GM12878 (cell line): ENCODE measurements around the gene SLC6A11. TPM values are rescaled to one million over a fixed set of nuclear protein-coding genes. Genes with fewer than 3 reads are reported as not detected.

Experiments
- ATAC-seq: fragments of 200-7000 bp; cut with Tn5 transposase; 3 replicates; pipeline ENCODE4 v1.9.1; 2020; ENCODE audit warnings: mild to moderate bottlenecking, moderate library complexity
- BruUV-seq: library from RNA; stranded (reverse); fragments of 400-500 nt; replicated peaks from 2 replicates; lab custom pipeline; 2021; lab: Mats Ljungman, UMichigan
- CTCF ChIA-PET: fragments of 300-600 bp; sonication (Branson Sonifier 250); formaldehyde crosslinking; extraction: SDS; loops from one replicate; lab custom pipeline; 2021; ENCODE audit warnings: inconsistent platforms; lab: Yijun Ruan, JAX
- POLR2A ChIA-PET: fragments of 350-600 bp; formaldehyde crosslinking; extraction: SDS; loops from one replicate; lab custom pipeline; 2021; ENCODE audit warnings: inconsistent platforms; lab: Charles Lee
- RAD21 ChIA-PET: fragments of 300-600 bp; sonication (Branson Sonifier 250); formaldehyde crosslinking; loops from one replicate; lab custom pipeline; 2023; ENCODE audit warnings: antibody characterized with exemption; ENCODE audit not compliant: unreplicated experiment; lab: Charles Lee
- SMC1A ChIA-PET: fragments of 300-600 bp; sonication (Branson Sonifier 250); formaldehyde crosslinking; loops from one replicate; lab custom pipeline; 2023; ENCODE audit not compliant: unreplicated experiment, uncharacterized antibody; lab: Charles Lee
- DNase-seq: peaks from one replicate; pipeline ENCODE4 v3.0.0-alpha.2; 2011; ENCODE audit warnings: low read depth, low spot score
- FAIRE-seq: peaks from 3 replicates; lab custom pipeline; 2011; peaks lifted over from hg19 to GRCh38; lab: Jason Lieb, UNC
- H2AFZ ChIP-seq: 2 replicates; pipeline ENCODE4 v1.6.0; 2011; ENCODE audit warnings: low read depth, low read length, control low read depth; ENCODE audit not compliant: control insufficient read depth
- H3K27ac ChIP-seq: 2 replicates; pipeline ENCODE4 v1.5.1; 2011; ENCODE audit warnings: control low read depth; ENCODE audit not compliant: control insufficient read depth, insufficient read depth
- H3K27me3 ChIP-seq, 2 experiments: replicated peaks in 1 of 2; 2 replicates each; pipeline versions ENCODE4 v1.6.0 to v1.6.1; 2011; ENCODE audit warnings: low read length in 1 of 2; ENCODE audit not compliant: control insufficient read depth in 2 of 2, insufficient read depth in 2 of 2
- H3K36me3 ChIP-seq, 2 experiments: 2 replicates each; pipeline ENCODE4 v1.5.1; 2011; ENCODE audit warnings: low read length in 1 of 2; ENCODE audit not compliant: control insufficient read depth in 2 of 2, insufficient read depth in 2 of 2
- H3K4me1 ChIP-seq: 2 replicates; pipeline ENCODE4 v1.6.1; 2011; ENCODE audit warnings: mild to moderate bottlenecking, low read length, moderate library complexity, mixed read lengths; ENCODE audit not compliant: control insufficient read depth, insufficient read depth
- H3K4me2 ChIP-seq: 2 replicates; pipeline ENCODE4 v1.6.0; 2011; ENCODE audit warnings: control low read depth; ENCODE audit not compliant: control insufficient read depth, insufficient read depth
- H3K4me3 ChIP-seq: fragments of 200-600 bp; sonication (generic); 2 replicates; pipeline ENCODE4 v1.5.1; 2016
- H3K79me2 ChIP-seq: 2 replicates; pipeline ENCODE4 v1.6.0; 2011; ENCODE audit warnings: low read length; ENCODE audit not compliant: control insufficient read depth, insufficient read depth
- H3K9ac ChIP-seq: 2 replicates; pipeline ENCODE4 v1.8.0; 2011; ENCODE audit warnings: low read length, control low read depth, mixed read lengths; ENCODE audit not compliant: control insufficient read depth, insufficient read depth
- H3K9me3 ChIP-seq: replicated peaks from 3 replicates; pipeline ENCODE4 v1.5.1; 2011; ENCODE audit warnings: mild to moderate bottlenecking, low read length; ENCODE audit not compliant: control insufficient read depth, insufficient read depth
- H4K20me1 ChIP-seq: 2 replicates; pipeline ENCODE4 v1.6.0; 2011; ENCODE audit not compliant: control insufficient read depth, insufficient read depth
- ATF7 ChIP-seq: fragments of 450-650 bp; IDR thresholded peaks from 2 replicates; pipeline ENCODE4 v1.6.1; 2016; ENCODE audit warnings: low read depth, mild to moderate bottlenecking
- BCL3 ChIP-seq: IDR thresholded peaks from 2 replicates; pipeline ENCODE4 v1.6.1; 2011; ENCODE audit warnings: borderline replicate concordance, low read depth, mild to moderate bottlenecking, moderate library complexity, low read length; ENCODE audit not compliant: insufficient read depth, poor library complexity, severe bottlenecking
- BHLHE40 ChIP-seq, 2 experiments: fragments of 450-650 bp in 1 of 2; IDR thresholded peaks; 2 replicates each; pipeline ENCODE4 v1.6.1; 2011 to 2017; ENCODE audit warnings: low read depth in 2 of 2, borderline replicate concordance in 1 of 2, improper control_type of control experiment in 1 of 2, low read length in 1 of 2, mild to moderate bottlenecking in 1 of 2
- CHD2 ChIP-seq: IDR thresholded peaks from 2 replicates; pipeline ENCODE4 v1.6.1; 2011; ENCODE audit warnings: low read depth, low read length, improper control_type of control experiment, borderline replicate concordance
- HDAC2 ChIP-seq: fragments of 200-600 bp; sonication (generic); IDR thresholded peaks from 2 replicates; pipeline ENCODE4 v1.6.1; 2017
- IKZF2 ChIP-seq, 2 experiments: fragments of 450-650 bp; IDR thresholded peaks; 2 replicates each; pipeline ENCODE4 v1.6.1; 2017; ENCODE audit warnings: mild to moderate bottlenecking in 2 of 2, moderate library complexity in 2 of 2
- IRF4 ChIP-seq: IDR thresholded peaks from 2 replicates; pipeline ENCODE4 v1.6.1; 2011; ENCODE audit warnings: low read depth, low read length
- JUNB ChIP-seq: IDR thresholded peaks from 2 replicates; pipeline ENCODE4 v1.6.1; 2016; ENCODE audit warnings: antibody characterized with exemption, mild to moderate bottlenecking
- MAX ChIP-seq: IDR thresholded peaks from 2 replicates; pipeline ENCODE4 v1.6.1; 2012; ENCODE audit warnings: low read depth, low read length, improper control_type of control experiment
- MEF2B ChIP-seq: fragments of 450-650 bp; IDR thresholded peaks from 2 replicates; pipeline ENCODE4 v1.6.1; 2018; ENCODE audit warnings: mild to moderate bottlenecking, moderate library complexity; ENCODE audit not compliant: partially characterized antibody, poor library complexity, severe bottlenecking
- NKRF ChIP-seq: fragments of 450-650 bp; conservative IDR thresholded peaks from 2 replicates; pipeline ENCODE4 v1.6.1; 2017; ENCODE audit warnings: mild to moderate bottlenecking, moderate library complexity
- NR2C2 ChIP-seq: IDR thresholded peaks from 2 replicates; pipeline ENCODE4 v1.6.1; 2011; ENCODE audit warnings: borderline replicate concordance, low read depth; ENCODE audit not compliant: control insufficient read depth, insufficient read length
- POLR2AphosphoS2 ChIP-seq: IDR thresholded peaks from 2 replicates; pipeline ENCODE4 v1.6.1; 2011; ENCODE audit warnings: low read depth, mild to moderate bottlenecking, low read length, improper control_type of control experiment, moderate library complexity
- RUNX3 ChIP-seq: IDR thresholded peaks from 2 replicates; pipeline ENCODE4 v1.6.1; 2012; ENCODE audit warnings: low read length, inconsistent platforms
- STAT3 ChIP-seq: IDR thresholded peaks from 2 replicates; pipeline ENCODE4 v1.6.1; 2011; ENCODE audit warnings: low read depth, low read length, improper control_type of control experiment
- TCF12 ChIP-seq: IDR thresholded peaks from 2 replicates; pipeline ENCODE4 v1.6.1; 2011; ENCODE audit warnings: low read depth, mild to moderate bottlenecking, low read length
- ZNF217 ChIP-seq: fragments of 450-650 bp; IDR thresholded peaks from 2 replicates; pipeline ENCODE4 v1.6.1; 2017; ENCODE audit warnings: antibody characterized with exemption, mild to moderate bottlenecking
- WGBS: methylation state at CpG from one replicate; pipeline ENCODE4 v1.1.6; 2016; ENCODE audit warnings: low lambda C conversion rate; ENCODE audit not compliant: insufficient replicate concordance, insufficient coverage; ENCODE audit errors: missing lambda C conversion rate; 5-methylcytosine and 5-hydroxymethylcytosine counted together
- in situ Hi-C: fragments of 300-500 bp; cut with MboI; formaldehyde crosslinking; loops from 9 replicates; pipeline ENCODE4 v1.14.3; 2018; ENCODE audit warnings: mixed read lengths
- intact Hi-C: fragments of 100-400 bp; cut with micrococcal nuclease; formaldehyde crosslinking; loops from one replicate; pipeline ENCODE4 v1.14.2; 2022; ENCODE audit not compliant: unreplicated experiment
- polyA plus RNA-seq, 11 experiments: library from polyadenylated mRNA; depleted of rRNA in 4 of 11; unstranded in 6 of 11; stranded (reverse) in 5 of 11; fragments of >200 nt; fragmentation: Nextera tagmentation in 4 of 11; fragmentation: Illumina TruSeq in 1 of 11; extraction: Ambion mirVana in 4 of 11; extraction: Trizol in 1 of 11; gene quantifications; 1 replicate in 1 of 11; 2 replicates in 10 of 11; pipeline versions ENCODE4 v1.2.1 to v1.2.3, GENCODE V29; 2011 to 2016; ENCODE audit warnings: inconsistent platforms in 2 of 11, missing spikeins in 2 of 11, low read depth in 1 of 11
- total RNA-seq, 4 experiments: library from RNA; depleted of rRNA in 3 of 4; stranded (reverse); fragments of >200 nt in 3 of 4; fragmentation: Illumina TruSeq in 1 of 4; extraction: Trizol in 1 of 4; gene quantifications; 2 replicates each; pipeline versions ENCODE4 v1.2.1 to v1.2.3, GENCODE V29; 2013 to 2021

Gene SLC6A11
- total and polyA plus RNA-seq, 10 of the 15 experiments (the other 5 are each of a cell fraction or from before 2014, with no cell fraction given) = not detected

- TF ChIP-seq BCL3 (no peak), HDAC2 (no peak), JUNB (no peak), NR2C2 (no peak), IRF4 (no peak), NKRF (no peak), IKZF2 (IDR thresholded peaks at IDR 0.05) (no peak)
These were observed 27.6 kb upstream of the SLC6A11 start (continued) for GRCh38 chr3:10788451-10788850.

DNA sequence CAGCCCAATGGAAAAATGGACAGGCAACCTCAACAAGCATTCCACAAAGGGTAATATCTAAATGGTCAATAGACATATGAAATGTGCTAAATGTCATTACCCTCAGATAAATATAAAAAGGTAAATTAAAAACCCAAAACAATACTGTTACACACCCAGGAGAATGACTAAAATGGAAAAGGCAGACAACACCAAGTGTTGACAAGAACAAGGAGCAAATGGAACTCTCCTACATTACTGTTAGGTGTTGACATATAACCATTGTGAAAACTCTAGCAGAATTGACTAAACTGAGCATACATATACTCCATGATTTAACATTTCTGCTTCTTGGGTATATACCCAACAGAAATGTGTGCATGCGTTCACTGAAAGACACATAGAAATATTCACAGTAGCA, 25.3 kb upstream of the SLC6A11 start:
- H3K9ac ChIP-seq = no peak overlapping the region
- H3K27ac ChIP-seq = no peak overlapping the region
- H3K36me3 ChIP-seq = no peaks in the 10 kb centered on the region
- H3K4me2 ChIP-seq = no peak overlapping the region
- SMC1A ChIA-PET = no interaction called here
- POLR2A ChIA-PET = no interaction called here
- no peak for ATAC-seq
- RAD21 ChIA-PET = no interaction called here
- FAIRE-seq = no peak
- BruUV-seq = no TSS peak
- in situ Hi-C loops = no loop called here
- H4K20me1 ChIP-seq = no peaks in the 10 kb centered on the region
- H3K27me3 ChIP-seq = no peaks in the 10 kb centered on the region
- no peak for DNase-seq
- no peaks in the 10 kb centered on the region for H3K4me1 ChIP-seq
- intact Hi-C loops = no loop called here
- H3K4me3 ChIP-seq = no peak overlapping the region
- H2AFZ ChIP-seq = no peak overlapping the region
- H3K79me2 ChIP-seq = no peaks in the 10 kb centered on the region
- WGBS = 91% methylated on average over 1 of the region's 1 CpG
- H3K9me3 ChIP-seq = no peaks in the 10 kb centered on the region
- CTCF ChIA-PET = no interaction called here
- no peak for TF ChIP-seq CHD2
- no peak for TF ChIP-seq POLR2AphosphoS2
- no peak for TF ChIP-seq MEF2B
- no peak for TF ChIP-seq ATF7
- no peak for TF ChIP-seq MAX
- TF ChIP-seq BHLHE40 (IDR thresholded peaks at IDR 0.05; ENCODE audit: borderline replicate concordance in 1 of 2, low read depth in 2 of 2, low read length in 1 of 2) = no peak
- no peak for TF ChIP-seq ZNF217
- TF ChIP-seq RUNX3 = no peak
- TF ChIP-seq STAT3 = no peak
- no peak for TF ChIP-seq TCF12
- TF ChIP-seq BCL3 = no peak
